ENCODE results near the gene PTPRF. TPM values are rescaled to one million over a fixed set of nuclear protein-coding genes. Genes with fewer than 3 reads are reported as not detected.
"Not testable (repeated sequence)": the region's sequence is repeated elsewhere in the genome, so short reads cannot be mapped to it uniquely, and the experiment has no call there.

The PTPRF gene
- polyA plus RNA-seq, 3 donors, result 44.3 to 213 (median 48.9) TPM

DNA sequence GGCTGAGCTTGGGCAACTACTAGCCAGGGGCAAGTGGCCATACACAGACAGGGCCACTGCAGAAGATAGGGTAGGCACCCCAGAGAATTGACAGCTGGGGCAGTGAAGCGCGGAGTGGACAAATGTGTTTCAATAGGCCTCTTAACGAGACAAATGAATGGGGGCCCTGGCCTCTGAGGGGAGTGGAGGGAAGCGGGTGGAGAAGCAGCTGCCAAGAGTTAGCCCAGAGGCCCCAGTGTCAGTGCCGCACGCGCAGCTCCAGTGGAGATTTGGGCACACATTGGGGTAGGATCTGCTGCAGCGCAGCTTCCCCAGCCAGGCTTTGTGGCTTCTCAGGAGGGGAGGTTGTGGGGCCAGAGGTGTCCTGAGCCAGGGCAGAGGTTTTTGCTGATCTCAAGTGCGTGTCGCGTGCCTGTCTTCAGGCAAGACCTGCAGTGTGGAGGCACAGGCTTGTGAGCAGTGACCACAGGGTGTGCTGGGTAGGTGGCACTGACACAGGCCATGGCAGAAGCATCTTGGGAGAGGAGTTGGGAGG, 16.9 kb downstream of the PTPRF start:
- 67 to 83% (median 76%) methylated on average over 11 of the region's 11 CpGs for WGBS, 3 donors
- H3K27ac ChIP-seq (ENCODE audit: low read depth, low read length), result no peak overlapping the region

DNA sequence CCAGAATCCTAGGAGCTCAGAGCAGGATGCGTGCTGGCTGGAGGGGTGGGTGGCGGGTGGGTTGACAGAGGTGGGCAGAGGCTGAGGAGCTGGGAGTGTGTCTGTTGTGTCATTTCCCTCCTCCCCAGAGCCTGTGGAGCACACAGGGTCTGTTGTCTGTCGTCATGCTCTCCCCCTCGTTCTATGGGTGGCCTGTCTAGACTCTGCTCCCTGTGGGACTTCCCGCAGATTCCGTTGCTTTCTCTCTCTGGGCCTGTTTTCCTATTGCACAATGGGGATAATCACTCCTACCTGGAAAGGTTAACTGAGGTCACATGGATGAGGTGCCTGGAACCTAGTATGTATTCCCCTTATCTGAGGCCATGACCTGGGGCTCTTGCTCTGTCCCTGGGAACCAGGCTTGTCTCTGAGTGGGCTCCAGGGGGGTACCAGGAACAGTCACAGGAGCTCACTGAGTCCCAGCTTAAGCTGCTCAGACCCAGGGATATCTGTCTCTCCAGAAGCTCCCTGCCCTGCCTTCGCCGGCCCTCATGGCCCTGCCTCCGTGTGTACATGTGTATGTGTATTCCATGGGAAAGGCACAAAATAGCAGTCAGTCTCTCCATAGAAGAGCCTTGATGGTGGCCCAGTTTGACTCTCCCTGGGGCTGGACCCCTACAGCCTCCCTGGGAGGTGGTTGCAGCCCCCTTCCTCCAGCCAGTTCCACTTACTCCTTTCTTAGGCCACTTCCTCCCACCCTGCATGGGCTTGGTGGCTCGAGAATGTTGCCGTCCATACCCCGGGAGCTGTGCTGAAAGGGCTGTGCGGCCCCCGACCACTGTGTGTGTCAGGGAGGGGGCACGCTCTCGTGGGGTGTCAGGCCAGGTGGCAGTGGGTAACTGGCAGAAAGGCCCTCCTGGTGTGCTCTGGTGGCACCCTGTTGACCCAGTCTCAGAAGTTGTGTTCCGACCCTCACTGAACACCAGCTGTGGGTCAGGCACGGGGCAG, 17.9 kb downstream of the PTPRF start:
- WGBS, 3 donors, result 64 to 87% (median 81%) methylated on average over 16 to 18 of the region's 18 CpGs
- H3K27ac ChIP-seq (ENCODE audit: low read depth, low read length), result no peak overlapping the region

DNA sequence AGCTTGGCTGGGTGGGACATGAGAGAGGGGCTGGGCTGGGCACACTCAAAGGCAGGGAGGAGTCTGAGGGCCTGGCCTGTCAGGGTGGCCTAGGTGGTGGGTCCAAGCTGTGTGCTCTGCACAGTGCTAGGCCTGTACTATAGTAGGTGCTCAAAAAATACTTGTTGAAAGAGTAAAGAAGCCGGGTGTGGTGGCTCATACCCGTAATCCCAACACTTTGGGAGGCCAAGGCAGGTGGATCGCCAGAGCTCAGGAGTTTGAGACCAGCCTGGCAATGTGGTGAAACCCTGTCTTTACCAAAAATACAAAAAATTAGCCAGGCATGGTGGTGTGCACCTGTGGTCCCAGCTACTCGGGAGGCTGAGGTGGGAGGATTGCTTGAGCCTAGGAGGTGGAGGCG, 18.7 kb downstream of the PTPRF start:
- 77 to 94% (median 92%) methylated on average over 5 of the region's 5 CpGs for WGBS, 3 donors
- not testable (repeated sequence) for H3K27ac ChIP-seq (ENCODE audit: low read depth, low read length)

DNA sequence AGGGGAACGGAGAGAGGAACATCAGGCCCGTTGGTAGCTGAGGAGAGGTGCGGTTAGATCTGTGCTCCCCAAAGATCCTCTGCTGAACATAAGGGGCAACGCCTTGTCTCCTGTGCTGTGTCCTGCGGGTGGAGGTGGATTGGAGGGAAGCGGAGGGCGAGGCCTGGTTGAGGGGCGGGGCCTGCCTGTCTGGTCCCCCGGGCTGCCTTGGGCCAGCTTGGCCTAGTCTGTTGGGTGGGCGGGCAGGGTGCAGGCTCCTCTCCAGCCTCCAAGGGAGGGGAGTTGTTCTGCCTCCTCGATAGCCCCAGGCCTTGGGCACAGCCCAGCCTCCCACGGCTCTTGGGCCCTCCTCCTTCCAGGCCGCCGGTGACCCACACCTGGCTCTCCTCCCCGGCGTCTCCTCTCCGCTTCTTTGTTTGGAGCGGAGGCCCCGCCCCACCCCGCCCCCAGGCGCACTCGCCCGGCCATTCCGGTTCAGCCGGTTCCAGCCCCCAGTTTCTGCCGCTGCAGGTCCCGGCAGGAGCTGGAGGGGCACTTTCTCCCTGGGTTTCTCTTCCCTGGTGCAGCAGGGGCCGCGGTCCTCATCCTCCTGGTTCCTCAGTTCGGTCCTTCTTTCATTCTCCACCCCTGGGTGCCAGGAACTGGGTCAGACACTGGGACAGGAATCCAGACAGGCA, 19.4 kb downstream of the PTPRF start:
- no peak overlapping the region for H3K27ac ChIP-seq (ENCODE audit: low read depth, low read length)
- WGBS, 3 donors, result 8 to 24% (median 16%) methylated on average over 27 to 30 of the region's 30 CpGs

DNA sequence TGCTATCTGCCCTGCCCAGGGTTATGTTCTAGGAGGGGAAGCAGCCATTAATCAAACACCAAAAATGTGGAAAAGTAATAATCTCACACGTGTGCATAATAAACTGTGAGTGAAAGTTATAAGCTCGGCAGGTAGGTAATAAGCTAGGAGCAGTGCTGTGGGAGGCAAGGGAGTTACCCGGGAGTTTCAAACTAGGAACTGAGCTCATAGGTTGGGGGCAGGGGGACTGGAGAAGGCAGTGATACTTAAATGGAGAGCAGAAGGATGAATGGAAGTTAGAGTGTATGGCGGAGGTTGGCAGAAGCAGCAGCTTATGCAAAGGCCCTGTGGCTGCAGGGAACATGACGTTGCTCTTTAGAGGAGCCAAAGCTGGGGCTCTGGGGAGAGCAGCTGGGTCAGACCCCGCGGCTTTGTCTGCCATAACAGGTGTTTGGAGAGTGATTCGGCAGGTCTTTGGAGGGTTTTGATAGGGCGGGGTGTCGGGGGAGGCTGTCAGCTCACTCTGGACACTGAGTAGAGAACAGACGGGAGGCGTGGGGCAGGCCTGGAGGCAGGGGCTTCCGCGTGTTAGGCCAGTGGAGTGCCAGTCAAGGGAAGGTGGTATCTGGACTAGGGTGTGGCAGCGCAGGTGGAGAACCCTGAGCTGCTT, 20.0 kb downstream of the PTPRF start:
- 42 to 86% (median 81%) methylated on average over 15 of the region's 15 CpGs for WGBS, 3 donors

DNA sequence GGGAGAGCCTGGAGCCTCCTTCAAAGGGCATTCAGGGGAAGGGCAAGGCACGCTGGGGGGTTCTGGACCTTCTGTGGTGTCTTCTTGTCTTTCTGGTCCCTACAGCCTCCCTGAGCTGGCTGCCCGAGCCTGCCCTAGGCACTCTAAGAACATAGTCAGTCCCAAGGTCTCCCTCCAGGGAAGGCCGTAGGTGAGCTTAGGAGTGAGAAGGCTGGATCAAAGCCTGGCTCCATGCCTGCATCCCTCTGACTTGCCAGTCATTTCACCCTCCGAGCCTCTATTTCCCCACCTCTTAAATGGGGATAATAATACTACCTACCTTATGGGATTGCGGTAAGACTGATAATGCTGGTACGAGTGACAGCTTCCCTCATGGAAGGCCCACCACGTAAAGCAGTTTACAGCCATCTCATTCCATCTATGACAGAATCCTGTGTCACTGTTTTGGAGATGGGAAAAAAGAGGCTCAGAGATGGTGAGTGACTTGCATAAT, 20.8 kb downstream of the PTPRF start:
- 56 to 92% (median 92%) methylated on average over 7 of the region's 7 CpGs for WGBS, 3 donors
- H3K27ac ChIP-seq (ENCODE audit: low read depth, low read length), result no peak overlapping the region

More for the DNA sequence above, 20.0 kb downstream of the PTPRF start:
- H3K27ac ChIP-seq (ENCODE audit: low read depth, low read length), result no peak overlapping the region

DNA sequence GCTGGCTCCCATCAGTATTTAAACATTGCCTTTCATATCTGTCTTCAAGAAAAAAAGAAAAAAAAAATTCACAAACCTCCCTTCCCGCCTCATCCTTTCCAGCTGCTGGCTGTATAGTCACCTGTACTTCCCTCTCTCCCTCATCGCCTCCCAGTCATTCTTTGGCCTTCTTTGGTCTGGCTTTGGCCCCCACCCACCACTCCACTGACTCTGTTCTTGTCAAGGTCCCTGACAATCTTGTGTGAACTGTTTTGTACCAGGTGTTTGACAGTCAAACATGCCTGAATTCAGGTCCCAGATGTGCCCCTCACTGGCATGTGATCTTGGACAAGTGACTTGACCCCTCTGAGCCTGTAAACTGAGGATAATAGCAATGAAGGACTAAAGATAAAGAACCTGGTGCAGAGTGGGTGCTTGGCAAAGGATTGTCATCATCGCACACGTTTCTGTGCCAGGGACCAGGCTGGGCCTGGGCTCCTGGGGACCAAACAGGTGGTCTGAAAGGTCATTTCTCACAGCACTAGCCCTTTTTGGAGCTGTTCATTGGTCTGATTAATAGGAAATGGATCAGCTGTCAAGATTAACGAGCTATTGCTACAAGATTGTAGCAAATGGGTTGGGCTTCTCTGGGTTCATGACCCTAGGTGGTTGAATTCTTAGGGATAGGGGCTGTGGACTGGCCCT, 21.5 kb downstream of the PTPRF start:
- no peak overlapping the region for H3K27ac ChIP-seq (ENCODE audit: low read depth, low read length)
- 32 to 77% (median 74%) methylated on average over 5 of the region's 5 CpGs for WGBS, 3 donors

DNA sequence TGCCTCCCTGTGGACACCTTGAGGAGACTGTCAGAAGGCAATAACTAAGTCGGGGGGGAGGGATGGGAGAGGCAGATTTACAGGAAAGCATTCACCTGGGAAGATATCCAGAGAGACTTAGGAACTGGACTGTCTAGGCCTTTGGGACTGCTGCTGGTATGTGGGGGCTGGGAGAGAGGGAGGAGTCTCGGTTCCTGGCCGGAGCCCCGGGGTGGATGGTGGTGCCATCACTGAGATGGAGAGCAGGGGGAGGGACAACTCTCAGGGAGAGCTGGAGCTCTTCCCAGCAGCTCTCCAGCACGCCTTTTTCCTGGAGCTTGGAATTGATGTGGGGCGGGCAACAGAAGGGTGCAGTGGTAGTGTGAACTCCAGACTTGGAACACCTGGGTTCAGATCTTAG, 22.1 kb downstream of the PTPRF start:
- no peak overlapping the region for H3K27ac ChIP-seq (ENCODE audit: low read depth, low read length)
- WGBS, 3 donors, result 12 to 56% (median 38%) methylated on average over 6 of the region's 6 CpGs

DNA sequence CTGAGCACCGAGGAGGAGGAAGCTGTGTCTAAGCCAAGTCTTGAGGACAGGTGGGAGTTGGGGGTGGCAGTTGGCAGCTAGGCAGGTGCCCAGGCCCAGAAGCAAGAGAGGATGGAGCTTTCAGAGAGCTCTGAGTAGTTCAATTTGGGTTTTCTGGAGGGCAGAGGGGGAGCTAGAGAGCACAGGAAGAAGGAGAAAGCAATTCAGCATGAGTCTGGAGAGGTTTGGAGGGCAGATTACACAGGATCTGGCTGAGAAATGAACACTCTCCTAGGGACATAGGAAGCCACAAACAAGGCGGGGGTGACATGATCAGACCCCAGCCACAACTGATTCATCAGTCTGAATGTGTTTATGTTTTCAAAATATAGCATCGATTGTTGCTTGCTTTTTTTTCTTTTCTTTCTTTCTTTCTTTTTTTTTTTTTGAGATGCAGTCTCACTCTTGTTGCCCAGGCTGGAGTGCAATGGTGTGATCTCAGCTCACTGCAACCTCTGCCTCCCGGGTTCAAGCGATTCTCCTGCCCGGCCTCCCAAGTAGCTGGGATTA, 23.8 kb downstream of the PTPRF start:
- no peak overlapping the region for H3K27ac ChIP-seq (ENCODE audit: low read depth, low read length)
- 52 to 69% (median 59%) methylated on average over 6 of the region's 6 CpGs for WGBS, 3 donors

DNA sequence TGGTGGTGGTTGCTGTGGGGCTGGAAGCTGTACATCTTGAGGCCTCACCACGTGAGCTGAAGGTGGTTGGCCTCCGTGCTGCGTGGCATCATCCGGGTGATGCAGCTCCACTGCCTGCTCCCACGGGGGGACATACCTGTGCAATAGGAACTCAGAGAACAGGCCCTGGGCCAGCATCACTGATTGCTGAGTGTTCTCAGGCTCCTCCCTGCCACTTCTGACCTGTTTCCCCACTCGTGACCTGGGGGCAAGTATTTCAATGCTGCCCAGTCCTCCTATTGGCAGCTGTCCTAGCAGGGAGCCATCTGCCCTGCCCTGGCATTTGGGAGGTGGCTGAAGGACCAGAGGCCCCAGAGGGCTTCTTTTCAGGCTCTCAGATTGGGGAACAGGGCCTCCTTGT, 26.1 kb downstream of the PTPRF start:
- H3K27ac ChIP-seq (ENCODE audit: low read depth, low read length), result no peak overlapping the region
- WGBS, 3 donors, result 67 to 74% (median 72%) methylated on average over 6 of the region's 6 CpGs

DNA sequence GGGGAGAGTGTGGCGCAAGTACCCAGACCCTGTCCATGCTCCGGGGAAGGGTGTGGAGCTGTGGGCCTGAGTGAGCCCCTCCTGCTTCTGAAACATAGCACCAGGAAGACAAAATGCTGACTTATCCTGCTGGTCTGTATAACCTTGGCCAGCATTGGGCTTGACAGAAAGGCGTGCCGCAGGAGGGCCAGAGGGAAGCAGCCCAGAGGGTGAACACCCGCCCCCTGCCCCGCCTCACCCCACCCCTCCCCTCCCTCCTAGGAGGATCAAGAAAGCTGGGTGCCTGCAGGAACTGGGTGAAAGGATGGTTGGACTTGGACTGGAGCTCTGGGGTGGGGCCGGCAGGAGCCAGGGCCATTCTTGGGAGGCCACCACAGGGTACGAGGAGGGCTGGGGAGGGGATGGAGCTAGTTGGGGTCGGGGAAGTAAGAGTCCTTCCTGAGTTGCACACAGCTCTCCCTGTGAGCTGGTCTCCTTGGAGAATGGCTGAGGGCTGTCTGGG, 27.1 kb downstream of the PTPRF start:
- 40 to 62% (median 55%) methylated on average over 8 to 9 of the region's 9 CpGs for WGBS, 3 donors
- H3K27ac ChIP-seq (ENCODE audit: low read depth, low read length), result no peak overlapping the region

DNA sequence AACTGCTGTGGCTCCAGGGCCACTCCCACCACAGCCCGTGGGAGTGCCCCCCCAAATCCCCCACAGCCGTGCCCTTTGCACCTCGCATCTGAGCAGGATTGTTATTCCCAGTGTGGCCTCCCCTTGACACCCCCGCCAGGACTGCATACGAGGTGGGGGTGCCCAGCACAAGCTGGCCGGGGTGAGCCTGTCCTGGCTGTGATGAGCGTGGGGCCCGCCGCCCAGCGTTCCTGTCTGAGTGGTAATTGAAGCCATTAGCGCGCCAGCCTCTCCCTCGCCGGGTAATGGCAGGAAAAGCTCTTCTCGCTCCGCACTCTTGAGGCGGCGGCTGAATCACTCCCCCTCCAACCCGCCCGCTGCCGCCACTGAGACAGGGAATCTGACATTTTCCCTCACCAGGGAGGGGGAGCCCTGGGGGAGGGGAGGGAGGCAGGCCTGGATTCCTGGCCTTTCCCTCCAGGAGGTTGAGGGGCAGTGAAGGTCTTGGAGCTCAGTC, 27.7 kb downstream of the PTPRF start:
- WGBS, 3 donors, result 15 to 51% (median 16%) methylated on average over 21 of the region's 21 CpGs
- H3K27ac ChIP-seq (ENCODE audit: low read depth, low read length), result no peak overlapping the region

DNA sequence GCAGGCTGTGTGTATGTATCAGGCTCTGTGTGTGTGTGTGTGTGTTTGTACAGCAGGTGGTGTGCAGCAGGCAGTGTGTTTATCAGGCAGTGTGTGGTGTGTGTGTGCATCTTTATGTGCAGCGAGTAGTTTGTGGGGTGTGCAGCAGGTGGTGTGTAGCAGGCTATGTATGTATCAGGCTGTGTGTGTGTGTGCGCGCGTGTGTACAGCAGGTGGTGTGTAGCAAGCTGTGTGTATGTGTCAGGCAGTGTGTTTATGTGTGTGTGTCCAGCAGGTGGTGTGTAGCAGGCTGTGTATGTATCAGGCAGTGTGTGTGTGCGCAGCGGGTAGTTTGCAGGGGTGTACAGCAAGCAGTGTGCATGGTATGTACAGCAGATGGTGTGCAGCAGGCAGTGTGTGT, 29.0 kb downstream of the PTPRF start:
- H3K27ac ChIP-seq (ENCODE audit: low read depth, low read length), result no peak overlapping the region
- WGBS, 3 donors, result 95 to 96% (median 95%) methylated on average over 6 of the region's 6 CpGs

DNA sequence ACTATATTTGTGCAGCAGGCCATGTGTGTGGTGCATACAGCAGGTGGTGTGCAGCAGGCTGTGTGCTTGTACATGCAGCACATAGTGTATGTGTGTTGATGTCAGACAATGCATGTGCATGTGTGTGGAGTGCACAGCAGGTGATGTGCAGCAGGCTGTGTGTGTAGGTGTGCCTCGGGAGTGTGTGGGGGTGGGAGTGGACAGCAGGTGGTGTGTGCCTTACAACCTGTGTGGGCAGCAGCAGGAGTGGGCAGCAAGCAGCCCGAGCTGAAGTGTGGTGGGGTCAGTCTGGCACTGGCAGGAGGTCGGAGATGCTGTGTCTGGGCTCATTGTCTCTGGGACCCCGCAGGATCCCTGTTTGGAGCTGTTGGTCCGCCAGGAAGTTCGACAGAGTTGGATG, 29.6 kb downstream of the PTPRF start:
- WGBS, 3 donors, result 78 to 89% (median 85%) methylated on average over 6 of the region's 6 CpGs
- H3K27ac ChIP-seq (ENCODE audit: low read depth, low read length), result no peak overlapping the region

DNA sequence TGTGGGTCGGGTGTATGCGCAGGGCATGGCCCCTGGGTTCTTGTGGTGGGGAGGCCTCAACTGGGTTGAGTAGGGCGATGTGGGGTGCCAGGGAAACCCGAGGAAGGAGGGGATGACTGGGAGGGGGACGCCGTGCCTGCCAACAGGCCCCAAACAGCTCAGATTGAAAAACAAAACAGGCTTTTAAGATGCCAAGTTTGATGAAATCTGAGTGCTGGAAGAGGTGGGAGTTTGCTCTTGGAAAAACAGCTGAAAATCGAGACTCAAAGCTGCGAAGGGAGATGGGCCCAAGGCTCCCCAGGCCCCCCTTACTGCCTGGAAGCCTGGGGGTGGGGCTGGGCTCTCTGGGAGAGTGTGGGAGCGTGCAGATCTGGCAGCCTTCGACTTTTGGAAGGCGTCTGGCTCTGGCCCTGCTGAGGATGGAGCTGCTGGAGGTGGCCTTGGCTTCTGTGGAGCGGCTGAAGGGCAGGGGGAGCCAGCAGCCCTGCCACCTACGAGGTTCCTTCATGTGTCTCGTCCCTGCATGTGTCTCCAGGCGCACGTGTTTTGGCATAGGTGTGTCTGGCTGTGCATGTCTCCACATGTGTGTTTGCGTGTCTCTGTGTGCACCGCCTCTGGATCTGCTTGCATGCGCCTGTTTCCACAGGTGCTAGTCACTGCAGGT, 33.3 kb downstream of the PTPRF start:
- 50 to 72% (median 64%) methylated on average over 19 of the region's 19 CpGs for WGBS, 3 donors
- H3K27ac ChIP-seq (ENCODE audit: low read depth, low read length), result no peak overlapping the region

DNA sequence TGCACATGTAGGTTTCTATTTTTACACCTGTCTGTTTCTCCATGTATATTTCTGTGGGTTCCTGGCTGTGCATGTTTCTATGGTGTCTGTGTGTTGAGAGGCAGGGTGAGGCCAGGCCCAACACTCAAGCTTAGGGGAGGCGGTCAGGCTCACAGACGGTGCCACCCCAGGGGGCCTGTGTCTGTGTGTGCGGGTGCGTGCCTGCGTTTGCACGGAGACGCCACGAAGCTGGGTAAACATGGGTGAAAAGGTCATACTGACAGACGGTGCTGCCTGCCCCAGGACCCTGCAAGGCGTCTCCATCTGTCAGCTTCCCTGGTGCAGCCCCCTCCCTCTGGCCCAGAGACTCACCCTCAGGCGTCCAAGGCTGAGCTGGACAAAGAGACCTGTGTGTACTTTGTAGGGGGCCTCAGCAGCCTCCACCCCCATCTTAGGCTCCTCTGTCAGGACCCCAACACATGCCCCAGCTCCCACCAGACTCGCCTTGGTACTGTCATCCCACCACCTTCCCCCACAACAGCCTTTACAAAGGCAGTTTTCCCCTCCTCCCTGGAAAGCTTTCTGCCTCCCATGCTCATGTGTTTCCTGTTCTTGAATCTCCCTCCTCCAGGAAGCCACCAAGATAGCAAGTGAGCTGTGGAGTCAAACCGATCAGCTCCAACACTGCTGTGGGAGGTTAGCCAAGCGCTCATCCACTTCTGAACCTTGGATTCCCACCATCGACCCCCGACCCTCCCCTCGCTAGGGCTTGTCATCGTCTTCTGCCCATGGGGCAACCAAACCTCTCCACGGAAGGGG, 34.1 kb downstream of the PTPRF start:
- 54 to 69% (median 65%) methylated on average over 18 to 19 of the region's 19 CpGs for WGBS, 3 donors
- H3K27ac ChIP-seq (ENCODE audit: low read depth, low read length), result no peak overlapping the region

All from adipose tissue (tissue), 3 donors.